ENCODE results near the gene FAM124A. TPM values are rescaled to one million over a fixed set of nuclear protein-coding genes. Genes with fewer than 3 reads are reported as not detected.

FAM124A gene
- total RNA-seq, 1 donor from 2014 or later = 2.4 TPM

- Mint-ChIP-seq H3K4me1 (ENCODE audit: low read depth) (peaks cover 11% of the 10 kb centered on the region), H3K36me3 (ENCODE audit: low read depth) (no peaks in the 10 kb centered on the region), H3K9me3 (ENCODE audit: low read depth) (no peaks in the 10 kb centered on the region), H3K4me3 (ENCODE audit: unreplicated experiment) (no peak overlapping the region), H3K27me3 (ENCODE audit: low read depth) (peaks cover 2% of the 10 kb centered on the region), H3K27ac (ENCODE audit: unreplicated experiment) (no peak overlapping the region)
- no peak for DNase-seq (ENCODE audit: low spot score)
- TF ChIP-seq CTCF (IDR thresholded peaks at IDR 0.05) = no peak
These were observed 105.8 kb downstream of the FAM124A start for GRCh38 chr13:51327961-51328360.

GRCh38 chr13:51328488-51328887, 106.3 kb downstream of the FAM124A start:
- no peak overlapping the region for H3K27ac Mint-ChIP-seq (ENCODE audit: unreplicated experiment)
- H3K27me3 Mint-ChIP-seq (ENCODE audit: low read depth) = peaks cover 2% of the 10 kb centered on the region
- no peak overlapping the region for H3K4me3 Mint-ChIP-seq (ENCODE audit: unreplicated experiment)
- DNase-seq (ENCODE audit: low spot score) = no peak
- no peaks in the 10 kb centered on the region for H3K36me3 Mint-ChIP-seq (ENCODE audit: low read depth)
- no peaks in the 10 kb centered on the region for H3K9me3 Mint-ChIP-seq (ENCODE audit: low read depth)
- no peak for TF ChIP-seq CTCF (IDR thresholded peaks at IDR 0.05)
- H3K4me1 Mint-ChIP-seq (ENCODE audit: low read depth) = peaks cover 11% of the 10 kb centered on the region

GRCh38 chr13:51329606-51330005, 107.4 kb downstream of the FAM124A start:
- Mint-ChIP-seq H3K4me1 (ENCODE audit: low read depth) (peaks cover 11% of the 10 kb centered on the region), H3K9me3 (ENCODE audit: low read depth) (no peaks in the 10 kb centered on the region), H3K27ac (ENCODE audit: unreplicated experiment) (no peak overlapping the region)

GRCh38 chr13:51330791-51331190, 108.6 kb downstream of the FAM124A start:
- Mint-ChIP-seq H3K27ac (ENCODE audit: unreplicated experiment) (peak overlapping the region; percentile 3), H3K4me3 (ENCODE audit: unreplicated experiment) (no peak overlapping the region), H3K9me3 (ENCODE audit: low read depth) (no peaks in the 10 kb centered on the region), H3K4me1 (ENCODE audit: low read depth) (peaks cover 11% of the 10 kb centered on the region), H3K27me3 (ENCODE audit: low read depth) (no peaks in the 10 kb centered on the region), H3K36me3 (ENCODE audit: low read depth) (no peaks in the 10 kb centered on the region)
- DNase-seq (ENCODE audit: low spot score) = no peak
- no peak for TF ChIP-seq CTCF (IDR thresholded peaks at IDR 0.05)

More at GRCh38 chr13:51329606-51330005, 107.4 kb downstream of the FAM124A start:
- H3K4me3 Mint-ChIP-seq (ENCODE audit: unreplicated experiment) = no peak overlapping the region
- H3K27me3 Mint-ChIP-seq (ENCODE audit: low read depth) = no peaks in the 10 kb centered on the region
- no peak for TF ChIP-seq CTCF (IDR thresholded peaks at IDR 0.05)
- DNase-seq (ENCODE audit: low spot score) = no peak
- no peaks in the 10 kb centered on the region for H3K36me3 Mint-ChIP-seq (ENCODE audit: low read depth)

- DNase-seq (ENCODE audit: low spot score) = no peak
- H3K27ac Mint-ChIP-seq (ENCODE audit: unreplicated experiment) = no peak overlapping the region
- H3K9me3 Mint-ChIP-seq (ENCODE audit: low read depth) = no peaks in the 10 kb centered on the region
- TF ChIP-seq CTCF (IDR thresholded peaks at IDR 0.05) = no peak
- no peaks in the 10 kb centered on the region for H3K27me3 Mint-ChIP-seq (ENCODE audit: low read depth)
- no peak overlapping the region for H3K4me3 Mint-ChIP-seq (ENCODE audit: unreplicated experiment)
- no peaks in the 10 kb centered on the region for H3K36me3 Mint-ChIP-seq (ENCODE audit: low read depth)
- H3K4me1 Mint-ChIP-seq (ENCODE audit: low read depth) = peaks cover 11% of the 10 kb centered on the region
These were observed 109.2 kb downstream of the FAM124A start for GRCh38 chr13:51331354-51331861.

Measured in chondrocyte (in vitro differentiated cells).